K562 treated with DMSO at 1 percent for 12 hours (cell line): ENCODE data around the gene POLR3GL. TPM values are rescaled to one million over a fixed set of nuclear protein-coding genes. Genes with fewer than 3 reads are reported as not detected.

Source experiments
- total RNA-seq: library from RNA; unstranded; fragments of 300-600 nt; gene quantifications from 2 replicates; pipeline ENCODE4 v1.2.3, GENCODE V29; 2022; ENCODE audit not compliant: insufficient read depth

The POLR3GL gene
- 55.4 and 58.3 TPM in 2 replicates for total RNA-seq

DNA sequence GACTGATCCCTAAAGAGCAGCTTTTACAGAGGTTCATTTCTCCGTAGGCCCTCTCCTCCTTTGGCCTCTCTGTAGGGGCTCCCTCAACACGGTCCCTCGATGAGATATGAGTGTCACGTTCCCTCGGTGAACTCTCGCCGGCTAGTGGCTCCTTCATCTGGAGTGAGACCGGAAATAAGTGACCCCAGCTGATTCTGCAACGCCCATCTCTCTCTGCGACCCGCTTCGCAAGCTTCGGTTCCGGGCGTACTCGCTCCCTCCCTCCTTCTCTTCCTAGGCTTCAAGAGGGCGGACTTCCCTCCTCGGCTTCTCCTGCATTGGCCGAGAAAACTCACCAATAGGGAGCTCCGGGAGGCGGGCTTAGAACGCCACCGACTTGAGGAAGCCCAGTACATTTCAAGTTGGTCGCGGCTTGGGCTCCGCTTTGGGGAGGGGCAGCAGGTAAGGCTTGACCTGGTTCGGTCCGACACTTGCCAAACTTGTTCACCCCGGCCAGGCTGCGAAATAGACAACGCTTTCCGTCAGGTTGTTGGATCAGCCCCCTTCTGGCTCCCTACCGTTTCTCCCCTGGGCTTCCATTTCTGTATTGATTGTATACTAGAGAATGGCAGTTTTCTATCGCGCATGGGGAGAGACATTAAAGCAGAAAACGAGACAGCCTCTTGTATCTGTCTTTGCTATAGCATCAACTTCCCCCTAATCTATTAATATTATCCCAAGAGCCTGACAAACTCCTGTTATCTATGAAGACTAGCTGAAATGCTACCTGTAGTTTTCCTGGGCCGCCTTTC, at the start of gene POLR3GL, which contains the start of gene ANKRD34A:
TSS of gene POLR3GL (plus strand) at position 363 of the 791 bp plus-strand sequence. CDS start 10,176 bp downstream, outside the sequence.
TSS of gene ANKRD34A (minus strand) at position 248 of the 791 bp plus-strand sequence. CDS start 2,816 bp downstream, outside the sequence.

GRCh38 chr1:145918144-145918991, 46.1 kb upstream of the POLR3GL start, which contains the start of gene PEX11B:
Gene PEX11B (minus strand): TSS chr1:145918717. CDS start chr1:145918688, 29 bp downstream.

DNA sequence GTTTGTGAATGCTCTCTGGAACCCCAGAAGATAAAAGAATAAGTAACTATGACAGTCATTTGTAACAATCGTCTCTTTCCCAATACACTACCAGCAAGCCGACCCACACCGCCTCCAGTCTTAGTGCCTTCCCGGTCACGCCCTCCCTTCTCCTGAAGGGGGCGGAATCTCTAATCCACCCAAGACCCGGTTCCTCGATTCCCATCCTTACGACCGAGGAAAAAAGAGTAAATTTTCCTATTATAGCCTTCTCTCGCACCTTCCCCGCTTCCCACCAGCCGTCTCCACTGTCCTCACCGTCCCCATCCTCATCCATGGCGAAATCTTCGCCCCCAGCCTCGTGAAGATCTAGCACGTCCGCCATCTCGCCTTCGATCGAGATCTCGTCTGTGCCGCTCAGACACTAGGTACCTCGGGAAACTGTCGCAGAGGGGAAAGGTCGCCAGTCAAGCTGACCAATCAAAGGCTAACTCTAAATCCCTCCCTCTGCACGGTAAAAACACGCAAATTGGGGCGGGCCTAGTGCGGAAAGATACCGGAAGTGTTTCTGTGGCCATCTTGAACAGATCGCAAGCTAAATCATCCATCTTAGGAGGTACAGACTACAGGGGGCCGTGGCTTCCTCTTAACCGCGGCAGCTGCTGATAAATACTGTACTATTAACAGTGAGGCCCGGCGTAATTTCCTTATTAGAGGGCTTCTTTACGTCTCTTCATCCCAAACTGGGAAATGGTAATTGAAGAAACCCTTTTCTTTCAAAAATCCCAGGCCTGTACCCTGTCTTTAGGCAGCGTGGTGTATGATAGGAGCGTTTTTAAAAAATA, 37.2 kb upstream of the POLR3GL start, which contains the start of gene RBM8A:
TSS of gene RBM8A (minus strand) at position 422 of the 824 bp plus-strand sequence. CDS start at position 364, 58 bp downstream.

DNA sequence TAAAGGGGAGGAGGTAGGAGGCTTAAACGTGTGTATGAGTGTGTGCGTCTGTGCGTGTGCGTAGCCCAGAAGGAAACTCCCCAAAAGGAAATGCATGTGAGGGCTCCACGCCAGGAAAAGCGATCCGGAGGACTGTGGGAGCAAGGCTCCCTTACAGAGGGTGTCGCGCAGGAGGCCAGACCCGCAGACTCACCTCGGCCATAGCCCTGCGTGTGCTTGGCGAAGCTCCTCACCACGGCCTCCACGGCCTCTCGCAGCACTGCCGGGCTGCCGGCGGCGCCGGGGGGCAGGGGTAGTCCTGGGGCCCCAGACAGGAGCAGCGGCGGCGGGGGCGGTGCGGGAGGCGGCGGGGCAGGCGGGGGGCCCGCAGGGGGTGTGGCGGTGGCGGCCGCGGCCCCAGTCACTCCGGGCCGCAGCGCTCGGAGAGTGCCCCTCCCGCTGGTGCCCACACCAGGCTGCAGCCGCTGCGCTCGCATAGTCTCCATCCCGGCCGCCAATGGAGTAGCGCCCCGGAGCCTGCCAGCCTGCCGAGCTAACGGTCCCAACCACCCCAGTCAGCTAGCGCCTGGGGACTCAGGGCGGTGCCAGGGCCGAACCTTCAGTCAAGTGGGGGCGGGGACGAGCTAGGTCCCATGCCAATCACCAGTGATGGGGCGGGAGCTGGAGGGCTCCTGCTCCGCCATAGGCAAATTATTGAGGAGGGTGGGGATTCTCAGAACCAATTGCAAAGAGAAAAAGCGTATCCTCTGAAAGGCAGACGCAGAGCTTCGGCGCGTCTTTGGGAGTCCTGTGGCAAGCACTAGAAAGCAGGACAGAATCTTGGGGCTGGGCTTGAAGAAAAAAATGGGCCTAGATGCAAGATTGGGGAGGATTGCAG, 6.8 kb upstream of the POLR3GL start, which contains the start of gene LIX1L:
TSS of gene LIX1L (minus strand) at position 575 of the 877 bp plus-strand sequence. CDS start at position 485, 90 bp downstream.

DNA sequence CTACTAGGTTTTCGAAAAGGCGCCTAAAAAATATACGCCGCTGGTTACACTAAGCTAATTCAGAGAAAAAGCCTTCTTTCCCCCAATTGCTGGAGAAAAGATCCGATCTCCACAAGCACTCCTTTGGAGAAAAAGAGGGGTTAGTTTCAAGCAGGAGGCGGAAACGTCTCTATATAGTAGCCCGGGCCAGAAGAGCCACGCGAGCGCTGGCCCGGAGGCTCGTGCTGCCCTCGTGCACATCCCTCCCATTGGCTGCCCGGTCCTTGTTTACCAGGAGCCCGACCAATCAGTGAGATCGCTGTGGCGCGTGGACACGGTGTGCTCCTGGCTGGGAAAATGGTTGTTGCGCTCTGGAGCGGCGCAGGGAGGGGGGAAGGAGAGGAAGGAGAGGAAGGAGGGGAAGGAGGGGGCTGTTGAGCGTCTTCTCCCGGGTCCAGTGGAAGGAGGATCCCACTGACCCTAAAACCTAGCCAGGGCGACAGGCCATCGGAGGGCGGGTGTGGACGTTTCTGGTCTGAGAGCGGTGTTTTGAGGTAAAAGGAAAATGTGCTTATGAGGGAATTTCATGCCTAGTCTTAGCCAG, 32.0 kb downstream of the POLR3GL start, which contains the start of gene TXNIP:
TSS of gene TXNIP (minus strand) at position 147 of the 583 bp plus-strand sequence. CDS start 313 bp downstream, outside the sequence.

GRCh38 chr1:146021622-146022402, 57.3 kb downstream of the POLR3GL start, which contains the start of gene HJV:
Gene HJV (minus strand): TSS chr1:146021735. CDS start chr1:146020231, 1,504 bp downstream.

Other genes starting within 250 kb of the POLR3GL start
- not detected in 2 replicates for gene CD160, start 245.2 kb upstream of the POLR3GL start, total RNA-seq
- gene RNF115, start 140.6 kb upstream of the POLR3GL start, total RNA-seq: 3.3 and 9.2 TPM in 2 replicates
- 27.2 and 52.7 TPM in 2 replicates for gene POLR3C, start 140.5 kb upstream of the POLR3GL start, total RNA-seq
- gene NUDT17, start 119.1 kb upstream of the POLR3GL start, total RNA-seq: 6.2 and 8.6 TPM in 2 replicates
- gene PIAS3, start 105.6 kb upstream of the POLR3GL start, total RNA-seq: 11.1 and 30.5 TPM in 2 replicates
- 0.19 TPM in 1 of 2 replicates, not detected in the other for gene ANKRD35, start 78.8 kb upstream of the POLR3GL start, total RNA-seq
- gene ITGA10, start 54.6 kb upstream of the POLR3GL start, total RNA-seq: 0.41 TPM in 1 of 2 replicates, not detected in the other
- gene PEX11B, start 46.0 kb upstream of the POLR3GL start, total RNA-seq: 20.9 and 30.3 TPM in 2 replicates
- 153 and 174 TPM in 2 replicates for gene RBM8A, start 37.2 kb upstream of the POLR3GL start, total RNA-seq
- gene LIX1L, start 6.7 kb upstream of the POLR3GL start, total RNA-seq: 8.0 and 18.3 TPM in 2 replicates
- gene ANKRD34A, start 115 bp upstream of the POLR3GL start, total RNA-seq: 1.3 and 2.6 TPM in 2 replicates
- 231 and 482 TPM in 2 replicates for gene TXNIP, start 31.9 kb downstream of the POLR3GL start, total RNA-seq
- 1.4 and 4.7 TPM in 2 replicates for gene HJV, start 57.0 kb downstream of the POLR3GL start, total RNA-seq
- gene NBPF10, start 180.1 kb downstream of the POLR3GL start, total RNA-seq: 0.44 and 1.2 TPM in 2 replicates